ENCODE data around the gene LRRC10B.
A peak's percentile ranks its signal among the peaks of the same experiment; 100 is the strongest.
"Not testable (repeated sequence)": the region's sequence is repeated elsewhere in the genome, so short reads cannot be mapped to it uniquely, and the experiment has no call there.

Gene LRRC10B

GRCh38 chr11:61507962-61508861, at the start of gene LRRC10B:
LRRC10B (plus strand) TSS chr11:61508749; CDS start chr11:61508999, 250 bp downstream.
- no peak for DNase-seq

- DNase-seq = no peak
These were observed 48.1 kb upstream of the LRRC10B start for GRCh38 chr11:61460474-61460881.

- no peak for DNase-seq
These were observed 47.6 kb upstream of the LRRC10B start for GRCh38 chr11:61460986-61461385.

GRCh38 chr11:61467602-61468001, 40.9 kb upstream of the LRRC10B start:
- not testable (repeated sequence) for DNase-seq

GRCh38 chr11:61468002-61468401, 40.5 kb upstream of the LRRC10B start:
- no peak for DNase-seq

GRCh38 chr11:61472282-61472681, 36.3 kb upstream of the LRRC10B start:
- no peak for DNase-seq

GRCh38 chr11:61472868-61473267, 35.7 kb upstream of the LRRC10B start:
- DNase-seq = no peak

GRCh38 chr11:61473370-61474012, 35.1 kb upstream of the LRRC10B start:
- DNase-seq = no peak

GRCh38 chr11:61474013-61474643, 34.4 kb upstream of the LRRC10B start:
- no peak for DNase-seq

GRCh38 chr11:61475433-61475832, 33.1 kb upstream of the LRRC10B start:
- DNase-seq = no peak

GRCh38 chr11:61476371-61476770, 32.2 kb upstream of the LRRC10B start:
- DNase-seq = no peak

GRCh38 chr11:61477126-61477525, 31.4 kb upstream of the LRRC10B start:
- DNase-seq = no peak

GRCh38 chr11:61477727-61478148, 30.8 kb upstream of the LRRC10B start:
- DNase-seq = peak; percentile 19

- DNase-seq = not testable (repeated sequence)
These were observed 29.0 kb upstream of the LRRC10B start for GRCh38 chr11:61479360-61480058.

- no peak for DNase-seq
These were observed 28.1 kb upstream of the LRRC10B start for GRCh38 chr11:61480261-61480993.

- DNase-seq = no peak
These were observed 27.6 kb upstream of the LRRC10B start for GRCh38 chr11:61480994-61481335.

- DNase-seq = no peak
These were observed 26.7 kb upstream of the LRRC10B start for GRCh38 chr11:61481806-61482205.

GRCh38 chr11:61482513-61482912, 26.0 kb upstream of the LRRC10B start:
- no peak for DNase-seq

GRCh38 chr11:61484541-61484940, 24.0 kb upstream of the LRRC10B start:
- DNase-seq = no peak

GRCh38 chr11:61485080-61485479, 23.5 kb upstream of the LRRC10B start:
- DNase-seq = no peak

GRCh38 chr11:61486011-61486620, 22.4 kb upstream of the LRRC10B start:
- DNase-seq = no peak

GRCh38 chr11:61486779-61487178, 21.8 kb upstream of the LRRC10B start:
- DNase-seq = no peak
